Measurements from ENCODE around the gene PRELID2.

PRELID2 gene

DNA sequence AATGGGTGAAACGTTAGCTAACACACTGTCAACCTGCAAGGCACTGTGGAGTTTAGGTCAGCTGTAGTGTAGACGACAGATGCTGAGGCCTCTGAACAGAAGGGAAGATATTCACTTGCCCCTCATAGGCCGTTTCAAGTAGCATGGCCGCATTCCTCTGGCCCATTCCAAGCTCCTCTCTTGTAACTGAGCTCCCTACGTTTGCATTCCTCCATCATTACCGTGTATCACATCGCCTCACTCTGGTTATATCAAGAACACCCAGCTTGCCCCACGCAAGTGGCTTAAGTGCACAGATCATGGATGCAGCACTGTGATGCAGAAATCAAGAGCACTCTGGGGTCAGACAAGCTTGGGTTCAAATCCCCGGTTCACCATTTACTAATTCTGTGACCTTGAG lies 43.3 kb downstream of the PRELID2 start:
- no peak for DNase-seq

GRCh38 chr5:145787996-145788395 lies 47.1 kb downstream of the PRELID2 start:
- no peak for DNase-seq

DNA sequence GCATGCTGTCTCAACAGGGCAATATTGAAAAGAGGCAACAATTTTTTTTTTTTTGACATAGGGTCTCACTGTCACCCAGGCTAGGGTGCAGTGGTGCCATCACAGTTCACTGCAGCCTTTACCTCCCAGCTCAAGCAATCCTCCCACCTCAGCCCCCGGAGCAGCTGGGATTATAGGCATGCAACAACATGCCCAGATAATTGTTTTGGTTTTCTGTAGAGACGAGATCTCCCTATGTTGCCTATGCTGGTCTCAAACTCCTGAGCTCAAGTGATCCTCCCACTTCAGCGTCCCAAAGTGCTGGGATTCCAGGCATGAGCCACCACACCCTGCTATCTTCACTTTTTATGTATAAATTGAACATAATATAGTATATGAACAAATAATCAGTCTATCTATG lies 47.6 kb downstream of the PRELID2 start:
- no peak for DNase-seq

DNA sequence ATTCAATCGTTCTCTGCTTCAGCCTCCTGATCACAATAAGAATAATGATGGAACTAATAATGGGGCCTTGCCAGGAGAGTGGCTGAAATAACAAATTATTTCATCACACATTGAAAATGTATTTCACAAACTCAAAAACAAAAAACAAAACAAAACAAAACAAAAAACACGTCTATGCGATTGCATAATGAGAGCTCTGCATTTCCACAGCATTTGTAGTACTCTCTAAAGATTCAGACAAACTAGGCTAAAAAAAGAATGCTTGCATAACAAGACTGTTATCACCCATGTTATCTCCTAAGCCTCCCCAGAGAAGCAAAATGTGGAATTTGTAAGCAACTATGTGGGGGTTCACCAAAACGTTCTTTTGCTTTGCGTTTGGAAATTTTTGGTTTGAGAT lies 48.1 kb downstream of the PRELID2 start:
- DNase-seq, result no peak

DNA sequence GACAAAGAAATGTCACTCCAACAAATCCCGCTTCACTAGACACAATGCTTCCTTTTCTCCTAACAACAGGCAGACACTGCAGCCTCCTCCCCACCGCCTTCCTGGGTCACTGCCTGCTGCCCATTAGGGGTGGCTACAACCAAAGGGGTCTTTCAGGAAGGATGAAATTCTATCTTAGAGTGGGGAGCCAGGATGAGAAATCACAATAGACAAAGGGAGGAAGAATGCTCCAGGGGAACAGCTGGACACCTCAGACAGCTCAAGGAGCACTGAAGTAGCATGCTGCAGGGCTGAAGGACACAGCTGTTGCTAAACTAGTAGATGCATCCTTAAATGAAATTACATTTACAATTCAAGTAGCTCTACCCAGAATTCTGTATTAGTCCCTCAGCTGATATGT lies 54.2 kb downstream of the PRELID2 start:
- DNase-seq, result no peak

DNA sequence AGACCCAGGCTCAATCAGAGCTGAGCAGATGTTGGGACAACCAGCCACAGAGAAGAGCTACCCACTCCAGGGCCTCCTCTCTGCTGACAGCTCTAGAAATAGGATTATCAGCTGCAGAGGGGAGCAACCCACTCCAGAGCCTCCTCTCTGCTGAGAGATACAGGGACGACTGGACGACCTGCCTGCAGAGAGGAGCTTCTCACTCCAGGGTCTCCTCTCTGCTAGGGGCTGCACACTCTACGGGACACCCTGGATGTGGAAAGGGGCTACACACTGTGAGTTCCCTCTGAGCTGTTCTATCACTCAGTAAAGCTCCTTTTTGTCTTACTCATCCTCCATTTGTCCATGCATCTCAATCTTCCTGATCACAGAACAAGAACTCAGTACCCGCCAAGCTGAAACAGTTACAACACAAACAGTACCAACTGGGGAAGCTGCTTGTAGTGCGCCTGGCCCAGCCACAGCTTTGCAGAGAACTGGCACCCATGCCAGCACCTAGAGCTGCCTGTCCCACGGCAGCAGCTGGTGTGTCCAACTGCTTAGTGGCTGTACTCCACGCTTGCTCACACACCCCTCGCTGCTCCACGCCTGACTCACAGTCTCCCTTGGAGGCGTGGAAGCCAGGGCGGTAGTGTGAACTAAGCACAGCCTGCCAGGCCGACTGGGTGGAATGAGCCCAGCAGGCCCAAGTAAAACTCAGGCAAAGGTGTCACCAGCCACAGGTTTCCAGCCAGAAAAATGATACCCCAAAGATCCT lies 56.8 kb downstream of the PRELID2 start:
- DNase-seq, result no peak

DNA sequence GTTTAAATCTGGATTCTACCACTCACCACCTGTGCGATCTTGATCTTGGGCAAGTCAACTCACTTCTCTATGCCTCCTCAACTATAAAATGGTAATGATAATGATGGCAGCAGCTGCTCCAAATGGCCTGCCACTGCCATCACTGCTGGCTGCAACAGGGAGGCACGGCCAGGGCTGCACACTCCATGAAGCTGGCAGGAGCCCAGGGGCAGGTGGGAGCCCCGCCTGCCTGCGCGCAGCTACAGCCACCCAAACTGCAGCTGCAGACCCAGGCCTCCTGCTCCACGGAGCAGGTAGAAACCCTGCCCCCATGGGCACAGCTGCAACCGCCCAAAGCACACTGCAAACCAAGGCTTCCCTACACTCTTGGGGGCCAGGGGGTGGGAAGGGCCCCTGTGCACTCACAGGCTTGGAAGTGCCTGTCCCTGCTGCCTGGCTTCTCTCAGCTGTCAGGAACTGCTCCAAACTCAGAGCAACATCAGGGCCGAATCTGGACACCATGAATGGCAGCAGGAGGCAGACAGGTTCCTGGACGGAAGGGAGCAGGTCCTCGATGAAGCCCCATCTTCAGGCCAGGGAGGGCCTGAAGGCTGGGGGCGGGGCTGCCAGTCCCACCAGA lies 57.6 kb downstream of the PRELID2 start:
- DNase-seq, result no peak

GRCh38 chr5:145776886-145777285 lies 58.3 kb downstream of the PRELID2 start:
- DNase-seq, result no peak

GRCh38 chr5:145775893-145776444 lies 59.2 kb downstream of the PRELID2 start:
- no peak for DNase-seq

DNA sequence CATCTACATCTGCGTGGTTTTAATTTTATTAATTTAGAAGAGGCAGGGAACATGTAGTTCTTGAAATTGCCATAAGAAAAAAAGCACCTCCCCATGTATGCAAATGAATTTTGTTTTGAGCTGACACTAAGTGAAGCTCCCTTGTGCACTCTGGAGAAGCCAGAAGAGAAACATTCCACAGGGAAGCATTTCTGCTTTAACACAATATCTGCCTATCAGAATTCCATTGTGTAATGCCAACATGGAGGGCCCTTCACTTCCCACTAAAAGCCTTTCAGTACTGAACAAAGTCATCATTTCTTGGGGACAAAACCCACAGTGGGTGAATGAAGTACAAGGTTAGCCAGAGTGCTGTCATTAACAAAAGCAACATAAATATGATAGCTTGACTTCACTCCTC lies 59.7 kb downstream of the PRELID2 start:
- no peak for DNase-seq

- DNase-seq, result no peak
Observed at GRCh38 chr5:145774442-145774841, 60.7 kb downstream of the PRELID2 start.

GRCh38 chr5:145772466-145772865 lies 62.7 kb downstream of the PRELID2 start:
- no peak for DNase-seq

- DNase-seq, result no peak
Observed at GRCh38 chr5:145768863-145769262, 66.3 kb downstream of the PRELID2 start.

DNA sequence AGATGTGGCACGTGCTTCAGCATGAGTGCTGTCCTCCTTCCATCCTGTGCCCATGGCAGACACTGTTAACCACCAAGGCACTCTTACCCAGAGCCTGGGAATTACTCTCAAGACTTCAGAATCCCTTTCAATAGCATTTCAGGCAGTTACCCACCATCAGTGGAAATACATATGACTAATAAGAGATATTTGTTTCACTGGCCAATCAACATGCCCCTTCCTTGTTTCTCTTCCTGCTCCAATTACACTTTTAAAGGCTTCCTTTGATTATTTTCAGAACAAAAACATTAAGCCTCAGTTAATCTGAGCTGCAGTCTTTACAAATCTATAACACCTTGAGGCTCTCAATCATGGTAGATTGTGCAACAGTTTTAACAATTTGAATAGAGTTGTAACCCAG lies 70.8 kb downstream of the PRELID2 start:
- DNase-seq, result no peak

GRCh38 chr5:145762833-145763232 lies 72.3 kb downstream of the PRELID2 start:
- no peak for DNase-seq

DNA sequence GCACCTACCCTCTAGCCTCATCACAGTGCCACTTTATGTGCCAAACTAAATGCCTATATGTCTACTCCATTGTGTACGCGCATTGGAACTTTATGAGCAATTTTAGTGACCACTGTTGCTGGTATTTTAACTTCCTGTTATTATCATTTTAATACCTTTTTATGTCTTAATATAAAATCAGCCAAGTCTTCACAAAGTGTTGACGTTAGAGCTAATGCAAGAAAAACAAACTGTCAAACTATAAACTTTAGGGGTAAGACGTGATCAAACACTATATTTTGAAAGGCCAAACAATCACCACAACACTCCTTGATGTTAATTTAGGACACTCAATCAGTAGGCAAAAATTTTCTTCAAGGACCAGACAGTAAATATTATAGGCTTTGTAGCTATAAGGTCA lies 73.9 kb downstream of the PRELID2 start:
- no peak for DNase-seq

DNA sequence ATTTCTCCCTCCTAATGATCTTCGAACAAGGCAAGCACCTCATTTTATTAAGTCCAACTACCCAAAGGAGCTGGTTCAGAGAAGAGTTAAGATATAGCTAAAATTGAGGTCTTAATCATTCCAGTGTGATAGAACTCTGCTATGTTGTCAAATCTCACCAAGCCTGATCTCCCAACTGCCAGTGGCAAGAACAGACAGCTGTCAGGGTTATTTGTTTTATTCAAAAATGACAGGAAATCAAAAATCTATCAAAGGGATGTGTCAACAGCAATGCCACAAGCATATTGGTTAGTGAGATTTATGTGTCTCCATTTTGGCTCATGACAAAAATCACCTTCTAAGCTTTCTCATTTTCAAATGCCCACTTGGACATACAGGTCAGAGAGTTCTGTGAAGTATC lies 74.5 kb downstream of the PRELID2 start:
- no peak for DNase-seq

DNA sequence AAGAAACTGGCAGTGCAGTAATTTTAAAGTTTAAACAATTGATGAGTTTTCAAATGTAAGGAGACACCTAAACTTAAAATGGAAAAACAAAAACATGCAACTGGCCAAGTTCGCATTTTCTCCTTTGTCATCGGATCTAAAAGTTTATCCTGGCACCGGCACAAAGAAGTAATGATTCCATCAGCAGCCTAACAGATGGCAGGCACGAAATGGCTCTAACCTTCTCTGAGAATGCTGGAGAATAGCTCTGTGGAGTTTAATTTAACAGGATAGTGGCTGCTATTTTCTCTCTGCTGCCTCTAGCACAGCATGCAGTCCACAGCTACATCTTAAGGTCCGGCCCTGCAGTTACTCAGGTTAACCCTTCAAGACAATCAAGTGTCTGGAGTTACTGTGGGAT lies 82.2 kb downstream of the PRELID2 start:
- no peak for DNase-seq

DNA sequence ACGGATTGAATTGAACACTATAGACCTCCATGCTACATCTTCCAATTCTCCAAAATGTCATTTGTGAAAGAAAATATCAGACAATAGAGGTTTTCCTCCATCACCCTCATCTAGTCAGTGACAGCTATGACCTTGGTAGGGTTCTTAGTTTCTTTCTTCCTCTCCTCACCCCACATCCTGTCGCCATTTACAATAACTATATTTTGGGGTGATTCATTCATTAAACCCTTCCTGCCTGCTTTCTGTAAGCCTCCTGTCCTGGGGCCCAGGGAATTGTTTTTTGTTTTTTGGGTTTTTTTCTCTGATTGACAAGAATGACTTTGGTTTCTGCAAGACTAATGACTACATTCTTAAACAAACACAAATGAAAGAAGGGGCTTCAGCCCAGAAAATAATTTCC lies 82.6 kb downstream of the PRELID2 start:
- no peak for DNase-seq

GRCh38 chr5:145750199-145750598 lies 84.9 kb downstream of the PRELID2 start:
- no peak for DNase-seq

DNA sequence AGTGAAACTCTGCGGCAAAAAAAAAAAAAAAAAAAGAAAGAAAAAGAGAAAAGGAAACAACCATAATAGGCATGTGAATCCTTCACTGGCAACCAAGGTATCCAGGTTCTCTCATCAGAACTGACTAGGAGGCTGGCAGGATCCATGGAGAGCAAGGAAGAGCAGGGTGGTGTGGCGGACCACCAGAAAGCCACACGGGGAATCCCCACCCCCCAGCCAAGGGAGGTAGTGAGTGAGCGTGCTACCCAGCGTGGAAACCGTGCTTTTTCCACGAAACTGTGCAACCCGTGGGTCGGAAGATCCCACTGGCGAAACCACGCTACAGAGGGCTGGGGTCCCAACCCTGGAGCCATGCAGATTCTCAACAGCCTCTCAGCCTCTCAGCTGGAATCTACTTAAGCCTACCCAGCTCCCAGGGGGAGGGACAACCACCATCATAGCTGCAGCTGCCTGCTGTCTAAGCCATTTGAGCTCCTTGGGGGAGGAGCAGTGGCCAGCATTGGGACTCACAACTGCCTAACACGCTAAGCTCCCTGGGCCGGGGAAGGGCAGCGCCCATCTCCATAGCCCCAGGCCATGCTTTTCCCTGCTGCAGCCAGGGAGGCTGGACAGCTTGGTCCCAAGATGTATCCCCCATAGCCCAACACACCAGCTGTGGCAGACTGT lies 91.6 kb downstream of the PRELID2 start:
- DNase-seq, result no peak

GRCh38 chr5:145739843-145740242 lies 95.3 kb downstream of the PRELID2 start:
- no peak for DNase-seq

DNA sequence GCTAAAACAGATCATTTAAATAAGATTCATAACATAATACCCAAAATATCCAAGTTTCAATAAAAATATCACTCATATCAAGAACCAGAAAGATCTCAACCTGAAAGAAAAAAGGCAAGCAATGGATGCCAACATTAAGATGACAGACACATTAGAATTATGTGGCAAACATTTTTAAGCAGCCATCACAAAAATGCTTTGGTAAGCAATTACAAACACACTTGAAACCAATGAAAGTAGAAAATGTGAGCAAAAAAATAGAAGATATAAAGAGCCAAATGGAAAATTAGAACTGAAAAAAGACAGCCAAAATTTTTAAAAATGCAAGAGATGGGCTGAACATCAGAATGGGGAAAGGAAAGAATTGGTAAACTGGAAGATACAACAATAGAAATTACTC lies 96.9 kb downstream of the PRELID2 start:
- no peak for DNase-seq

DNA sequence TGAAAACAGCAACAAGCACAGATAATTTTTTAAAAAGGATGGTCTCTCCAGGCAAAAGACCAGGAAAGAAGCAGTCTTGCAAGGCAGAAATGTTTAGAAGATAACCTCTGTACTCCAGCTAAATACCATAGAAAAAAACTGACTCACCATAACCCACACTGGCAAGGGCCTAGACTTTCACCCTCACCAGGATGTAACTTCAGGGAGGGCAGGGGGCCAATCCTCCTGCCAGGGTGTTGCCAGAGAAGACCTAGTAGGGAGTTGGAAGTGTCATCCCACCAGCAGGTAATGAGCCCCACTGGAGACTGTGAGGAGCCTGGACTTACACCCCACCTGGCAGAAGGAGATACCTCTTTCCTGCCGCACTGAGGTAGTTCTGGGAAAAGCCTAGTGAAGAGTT lies 97.6 kb downstream of the PRELID2 start:
- DNase-seq, result no peak

Measured in activated CD4-positive, alpha-beta T cell treated with anti-CD3 and anti-CD28 coated beads, Interleukin-2, amount 50 U/mL, for 4 hours (primary cell).